Pulmonary artery endothelial cell (primary cell): ENCODE data around the gene IER2. TPM values are rescaled to one million over a fixed set of nuclear protein-coding genes. Genes with fewer than 3 reads are reported as not detected.
"Not testable (repeated sequence)": the region's sequence is repeated elsewhere in the genome, so short reads cannot be mapped to it uniquely, and the experiment has no call there.

Experiments
- DNase-seq: peaks from one replicate; pipeline ENCODE4 v3.0.0-alpha.2; 2011; ENCODE audit warnings: low read depth, low spot score
- total RNA-seq: library from RNA; depleted of rRNA; stranded (reverse); fragments of >200 nt; gene quantifications from 2 replicates; pipeline ENCODE4 v1.2.3, GENCODE V29; 2014

The IER2 gene
- total RNA-seq, 1 donor from 2014 or later: 27.4 TPM

DNA sequence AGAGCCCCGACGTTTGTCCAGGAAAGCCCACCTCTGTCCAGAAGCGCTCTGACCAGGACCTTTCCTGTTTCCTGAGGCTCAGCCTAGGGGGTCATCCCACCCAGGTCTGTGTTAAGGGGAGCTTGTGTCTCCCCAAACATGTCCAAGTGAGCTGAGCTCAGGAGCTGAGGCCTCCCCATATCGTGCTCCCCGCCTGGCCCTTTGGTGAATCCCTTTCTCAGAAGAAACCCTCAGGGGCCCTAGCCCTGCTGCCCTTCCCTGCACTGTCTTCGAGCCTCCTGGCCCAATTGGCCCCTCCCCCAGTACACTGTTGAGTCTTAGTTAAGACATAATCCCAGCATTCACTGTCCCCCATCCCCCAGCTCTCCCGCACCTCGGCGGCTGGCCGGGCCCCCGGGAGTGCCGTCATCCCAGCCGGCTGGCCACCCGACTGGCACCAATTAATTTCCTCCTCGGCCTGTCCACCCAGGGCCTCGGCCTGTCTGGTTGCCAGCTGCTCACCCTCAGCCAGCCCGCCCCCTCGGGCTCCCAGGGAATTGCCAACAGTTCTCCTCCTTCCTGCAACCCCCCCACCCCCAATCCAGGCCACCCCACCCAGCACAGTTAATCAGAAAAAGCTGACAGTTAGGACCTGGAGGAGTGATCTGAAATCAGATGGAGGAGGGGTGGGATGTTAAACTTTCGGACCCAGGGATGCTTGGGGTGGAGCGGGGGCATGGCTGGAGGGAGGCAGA, 13.6 kb downstream of the IER2 start:
- no peak for DNase-seq

GRCh38 chr19:13164343-13165161, 14.3 kb downstream of the IER2 start:
- peak; percentile 75 for DNase-seq

DNA sequence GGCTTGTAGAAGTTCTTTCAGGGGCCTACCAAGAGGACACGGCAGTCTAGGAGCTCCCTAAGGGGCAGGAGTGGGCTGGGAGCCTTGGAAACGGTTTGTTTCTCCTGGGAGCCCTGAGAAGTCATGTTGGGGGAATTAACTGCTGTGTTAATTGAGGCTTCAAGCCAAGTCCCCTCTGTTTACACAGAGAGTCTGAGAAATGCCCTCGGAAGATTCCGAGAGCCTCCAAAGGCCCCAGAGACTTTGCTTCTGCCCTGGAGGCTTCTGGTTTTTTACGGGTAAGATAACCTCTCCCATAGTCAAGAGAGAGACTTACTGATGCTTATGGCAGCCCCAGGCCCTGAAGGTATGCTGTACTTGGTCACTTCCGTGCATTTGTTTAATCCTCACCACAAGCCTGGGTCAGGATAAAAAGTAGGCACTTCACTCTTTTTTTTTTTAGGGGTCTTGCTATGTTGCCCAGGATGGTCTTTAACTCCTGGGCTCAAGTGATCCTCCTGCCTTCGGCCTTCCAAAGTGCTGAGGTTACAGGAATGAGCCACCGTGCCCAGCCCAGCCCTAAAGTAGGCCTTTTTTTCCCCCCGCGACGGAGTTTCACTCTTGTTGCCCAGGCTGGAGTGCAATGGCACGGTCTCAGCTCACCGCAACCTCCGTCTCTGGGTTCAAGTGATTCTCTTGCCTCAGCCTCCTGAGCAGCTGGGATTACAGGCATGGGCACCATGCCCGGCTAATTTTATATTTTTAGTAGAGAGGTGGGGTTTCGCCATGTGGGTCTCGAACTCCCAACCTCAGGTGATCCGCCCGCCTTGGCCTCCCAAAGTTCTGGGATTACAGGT, 15.2 kb downstream of the IER2 start:
- no peak for DNase-seq

DNA sequence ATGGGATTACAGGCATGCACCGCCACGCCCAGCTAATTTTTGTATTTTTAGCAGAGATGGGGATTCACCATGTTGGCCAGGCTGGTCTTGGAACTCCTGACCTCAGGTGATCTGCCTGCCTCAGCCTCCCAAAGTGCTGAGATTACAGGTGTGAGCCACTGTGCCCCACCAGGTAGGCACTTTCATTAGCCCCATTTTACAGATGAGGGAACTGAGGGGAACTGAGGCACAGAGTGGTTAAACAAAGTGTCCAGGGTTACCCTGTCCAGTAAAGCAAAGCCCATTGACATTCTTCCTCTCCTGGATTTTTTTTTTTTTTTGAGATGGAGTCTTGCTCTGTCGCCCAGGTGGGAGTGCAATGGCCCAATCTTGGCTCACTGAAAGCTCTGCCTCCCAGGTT, 15.9 kb downstream of the IER2 start:
- DNase-seq: not testable (repeated sequence)

- DNase-seq: no peak
Observed at GRCh38 chr19:13169769-13170168, 19.6 kb downstream of the IER2 start.

- DNase-seq: no peak
Observed at GRCh38 chr19:13171146-13171545, 20.9 kb downstream of the IER2 start.

DNA sequence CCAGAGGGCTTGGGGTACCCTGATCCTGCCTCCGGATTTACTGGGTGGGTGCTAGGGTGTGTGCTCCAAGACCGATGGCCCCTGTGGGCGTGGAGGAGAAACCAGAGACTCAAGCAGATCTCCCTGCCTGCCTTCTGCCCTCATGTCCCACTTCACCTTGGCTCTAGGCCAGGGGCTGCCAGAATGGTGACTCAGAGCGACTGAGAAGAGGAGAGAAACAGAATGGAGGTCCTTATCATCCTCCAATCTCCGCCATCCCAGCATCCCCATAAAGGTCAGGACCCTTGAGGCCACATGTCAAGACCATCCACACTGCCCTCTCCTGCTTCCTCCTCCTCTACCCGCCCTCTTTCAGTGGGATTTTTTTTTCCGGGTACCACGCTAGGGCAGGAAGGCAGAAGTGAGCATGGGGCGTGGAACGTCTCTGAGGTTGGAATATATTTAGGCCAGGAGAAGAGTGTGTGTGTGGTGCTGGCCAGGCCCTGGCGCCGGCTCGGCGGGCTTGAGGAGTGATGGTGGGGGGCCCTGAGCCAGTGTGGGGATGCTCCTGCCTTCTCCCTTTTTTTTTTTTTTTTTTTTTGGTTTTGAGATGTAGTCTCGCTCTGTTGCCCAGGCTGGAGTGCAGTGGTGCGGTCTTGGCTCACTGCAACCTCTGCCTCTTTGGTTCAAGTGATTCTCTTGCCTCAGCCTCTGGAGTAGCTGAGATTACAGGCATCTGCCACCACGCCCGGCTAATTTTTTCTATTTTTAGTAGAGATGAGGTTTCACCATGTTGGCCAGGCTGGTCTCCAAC, 22.3 kb downstream of the IER2 start:
- no peak for DNase-seq

- DNase-seq: no peak
Observed at GRCh38 chr19:13173139-13173737, 23.0 kb downstream of the IER2 start.

DNA sequence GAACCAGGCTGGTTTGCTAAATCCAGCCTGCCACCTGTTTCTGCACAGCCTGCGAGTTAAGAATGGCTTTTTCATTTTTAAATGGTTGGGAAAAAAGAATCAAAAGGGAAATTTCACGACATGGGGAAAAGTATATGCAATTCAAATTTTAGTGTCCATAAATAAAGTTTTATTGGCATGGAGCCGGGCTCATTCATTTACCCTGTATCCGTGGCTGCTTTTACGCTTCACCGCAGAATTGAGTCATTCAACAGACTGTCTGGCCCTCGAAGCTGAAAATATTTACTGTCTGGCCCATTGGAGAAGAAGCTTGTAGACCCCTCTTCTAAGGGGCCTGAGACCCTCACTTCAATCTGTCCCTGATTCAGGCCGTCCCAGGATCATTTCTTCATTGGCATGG, 26.1 kb downstream of the IER2 start:
- DNase-seq: no peak

- DNase-seq: not testable (repeated sequence)
Observed at GRCh38 chr19:13177584-13177983, 27.4 kb downstream of the IER2 start.

- DNase-seq: not testable (repeated sequence)
Observed at GRCh38 chr19:13178291-13178690, 28.1 kb downstream of the IER2 start.

DNA sequence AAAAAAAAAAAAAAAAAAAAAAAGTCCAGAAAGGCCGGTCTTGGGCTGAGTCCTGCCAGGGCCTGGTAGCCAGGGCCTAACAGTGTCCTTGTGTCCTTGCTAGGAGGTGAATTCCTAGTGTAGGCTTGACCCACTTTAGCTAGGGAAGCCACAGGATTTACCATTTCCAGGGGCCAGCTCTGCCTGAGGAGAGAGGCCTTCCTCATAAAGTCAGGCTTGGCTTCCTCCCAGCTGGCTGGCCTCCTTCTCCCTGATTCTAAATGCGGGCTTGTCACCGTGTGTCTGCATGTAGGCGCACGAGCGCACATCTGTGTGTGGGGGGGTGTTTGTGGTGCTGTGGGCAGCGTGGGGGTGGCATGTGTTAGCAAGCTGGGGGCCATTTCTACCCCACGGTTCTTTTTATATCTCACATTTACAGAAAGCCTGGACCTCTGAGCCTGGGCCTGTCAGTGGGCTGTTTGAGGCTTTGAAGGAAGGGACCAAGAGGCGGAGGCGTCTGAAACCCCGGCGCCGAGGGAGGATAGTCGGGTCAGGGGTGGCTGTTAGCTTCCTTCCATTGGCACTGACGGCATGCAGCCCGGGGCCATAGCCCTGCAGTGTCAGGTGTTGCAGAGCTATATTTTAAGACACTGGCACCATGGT, 31.7 kb downstream of the IER2 start:
- no peak for DNase-seq

DNA sequence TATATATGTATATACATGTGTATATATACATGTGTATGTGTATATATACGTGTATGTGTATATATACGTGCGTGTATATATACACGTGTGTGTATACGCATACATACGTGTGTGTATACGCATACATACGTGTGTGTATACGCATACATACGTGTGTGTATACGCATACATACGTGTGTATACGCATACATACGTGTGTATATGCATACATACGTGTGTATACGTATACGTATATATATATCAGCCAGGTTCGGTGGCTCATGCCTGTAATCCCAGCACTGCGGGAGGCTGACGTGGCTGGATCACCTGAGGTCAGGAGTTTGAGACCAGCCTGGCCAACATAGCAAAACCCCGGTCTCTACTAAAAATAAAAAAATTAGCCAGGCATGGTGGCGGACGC, 34.7 kb downstream of the IER2 start:
- DNase-seq: not testable (repeated sequence)

DNA sequence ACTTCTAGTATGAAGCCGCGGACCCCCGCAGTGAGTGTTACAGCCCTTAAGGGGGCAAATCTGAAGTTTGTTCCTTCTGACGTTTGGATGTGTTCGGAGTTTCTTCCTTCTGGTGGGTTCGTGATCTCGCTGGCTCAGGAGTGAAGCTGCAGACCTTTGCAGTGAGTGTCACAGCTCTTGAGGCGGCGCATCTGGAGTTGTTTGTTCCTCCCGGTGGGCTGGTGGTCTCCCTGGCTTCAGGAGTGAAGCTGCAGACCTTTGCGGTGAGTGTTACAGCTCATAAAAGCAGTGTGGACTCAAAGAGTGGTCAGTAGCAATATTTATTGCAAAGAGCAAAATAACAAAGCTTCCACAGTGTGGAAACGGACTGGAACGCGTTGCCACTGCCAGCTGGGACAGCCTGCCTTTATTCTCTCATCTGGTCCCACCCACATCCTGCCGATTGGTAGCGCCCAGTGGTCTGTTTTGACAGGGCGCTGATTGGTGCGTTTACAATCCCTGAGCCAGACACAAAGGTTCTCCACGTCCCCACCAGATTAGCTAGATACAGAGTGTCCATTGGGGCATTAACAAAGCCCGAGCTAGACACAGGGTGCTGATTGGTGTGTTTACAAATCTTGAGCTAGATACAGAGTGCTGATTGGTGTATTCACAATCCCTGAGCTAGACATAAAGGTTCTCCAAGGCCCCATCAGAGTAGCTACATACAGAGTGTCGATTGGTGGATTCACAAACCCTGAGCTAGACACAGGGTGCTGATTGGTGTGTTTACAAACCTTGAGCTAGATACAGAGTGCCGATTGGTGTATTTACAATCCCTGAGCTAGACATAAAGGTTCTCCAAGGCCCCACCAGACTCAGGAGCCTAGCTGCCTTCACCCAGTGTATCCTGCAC, 35.8 kb downstream of the IER2 start:
- DNase-seq: not testable (repeated sequence)

DNA sequence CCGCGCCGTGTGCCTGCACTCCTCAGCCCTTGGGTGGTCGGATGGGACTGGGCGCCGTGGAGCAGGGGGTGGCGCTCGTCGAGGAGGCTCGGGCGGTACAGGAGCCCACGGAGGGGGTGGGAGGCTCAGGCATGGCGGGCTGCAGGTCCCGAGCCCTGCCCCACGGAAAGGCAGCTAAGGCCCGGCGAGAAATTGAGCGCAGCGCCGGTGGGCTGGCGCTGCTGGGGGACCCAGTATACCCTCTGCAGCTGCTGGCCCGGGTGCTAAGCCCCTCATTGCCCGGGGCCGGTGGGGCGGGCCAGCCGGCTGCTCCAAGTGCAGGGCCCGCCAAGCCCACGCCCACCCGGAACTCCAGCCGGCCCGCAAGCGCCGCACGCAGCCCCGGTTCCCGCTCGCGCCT, 36.5 kb downstream of the IER2 start:
- not testable (repeated sequence) for DNase-seq

DNA sequence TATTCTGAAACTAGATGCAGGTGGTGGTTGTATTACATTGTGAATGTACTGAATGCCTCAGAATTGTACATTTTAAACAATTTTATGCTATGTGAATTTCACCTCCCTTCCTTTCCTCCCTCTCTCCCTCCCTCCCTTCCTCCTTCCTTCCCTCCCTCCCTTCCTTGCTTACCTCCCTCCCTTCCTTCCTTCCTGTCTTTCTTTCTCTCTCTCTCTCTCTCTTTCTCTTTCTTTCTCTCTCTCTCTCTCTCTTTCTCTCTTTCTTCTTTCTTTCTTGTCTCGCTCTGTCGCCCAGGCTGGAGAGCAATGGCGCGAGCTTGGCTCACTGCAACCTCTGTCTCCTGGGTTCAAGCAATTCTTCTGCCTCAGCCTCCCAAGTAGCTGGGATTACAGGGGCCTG, 37.2 kb downstream of the IER2 start:
- DNase-seq: no peak

DNA sequence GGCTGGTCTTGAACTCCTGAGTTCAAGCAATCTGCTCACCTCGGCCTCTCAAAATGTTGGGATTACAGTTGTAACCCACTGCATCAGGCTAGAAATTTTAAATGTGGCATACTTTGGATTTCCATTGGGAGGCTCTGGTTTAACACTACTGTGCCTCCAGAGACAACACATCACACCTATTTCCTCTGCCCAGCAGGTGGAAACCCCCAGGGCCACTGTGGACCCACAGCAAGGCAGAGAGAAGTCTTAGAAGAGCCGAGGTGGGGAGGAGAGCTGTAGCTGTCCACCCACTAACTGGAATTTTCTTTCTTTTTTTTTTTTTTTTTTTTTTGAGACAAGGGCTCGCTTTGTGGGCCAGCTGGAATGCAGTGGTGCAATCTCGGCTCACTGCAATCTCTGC, 39.4 kb downstream of the IER2 start:
- no peak for DNase-seq

GRCh38 chr19:13190781-13191540, 40.8 kb downstream of the IER2 start:
- DNase-seq: no peak
